Upper lobe of left lung (tissue), 4 donors: Measurements from ENCODE around the gene NAGA.

ENCODE experiments used
- CTCF ChIP-seq, 6 experiments: fragments of 450-650 bp in 4 of 6; fragments of 200-600 bp in 2 of 6; sonication (generic) in 2 of 6; IDR thresholded peaks; one replicate each; pipeline ENCODE4 v1.5.1; 2016 to 2019; ENCODE audit warnings: antibody characterized with exemption in 6 of 6
- POLR2AphosphoS5 ChIP-seq, 2 donors: sonication (generic); formaldehyde crosslinking; IDR thresholded peaks; one replicate each; pipeline ENCODE4 v1.5.1; 2017; ENCODE audit warnings: antibody characterized with exemption in 2 of 2

DNA sequence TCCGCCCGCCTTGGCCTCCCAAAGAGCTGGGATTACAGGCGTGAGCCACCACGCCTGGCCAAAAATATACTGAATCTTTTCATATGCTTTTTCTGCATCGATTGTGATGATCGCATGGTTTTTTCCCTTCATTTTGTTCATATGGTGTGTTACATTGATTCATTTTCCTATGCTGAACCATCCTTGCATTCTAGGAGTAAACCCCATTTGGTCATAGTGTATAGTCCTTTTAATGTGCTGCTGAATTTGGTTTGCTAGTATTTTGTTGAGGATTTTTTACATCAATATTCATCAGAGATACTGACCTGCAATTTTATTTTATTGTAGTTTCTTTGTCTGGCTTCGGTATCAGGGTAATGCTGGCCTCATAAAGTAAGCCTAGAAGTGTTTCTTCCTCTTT, 59.8 kb downstream of the NAGA start:
- TF ChIP-seq POLR2AphosphoS5 (IDR thresholded peaks at IDR 0.05): no peak
- TF ChIP-seq CTCF (IDR thresholded peaks at IDR 0.05): no peak
